Ovary (tissue), 3 donors: ENCODE measurements around the gene ANO7.

Source experiments
- EP300 ChIP-seq: sonication (generic); formaldehyde crosslinking; IDR thresholded peaks from one replicate; pipeline ENCODE4 v1.6.1; 2017; ENCODE audit warnings: antibody characterized with exemption
- POLR2A ChIP-seq: fragments of 450-650 bp; IDR thresholded peaks from one replicate; pipeline ENCODE4 v1.6.1; 2017; ENCODE audit warnings: antibody characterized with exemption, mild to moderate bottlenecking, moderate library complexity
- TF ChIP-seq, protein P1 (sequence below), 3 donors: fragments of 450-650 bp in 2 of 3; fragments of 200-600 bp in 1 of 3; IDR thresholded peaks; one replicate each; pipeline versions ENCODE4 v1.5.1 to v1.8.0; 2016 to 2022; ENCODE audit warnings: antibody characterized with exemption in 3 of 3, mild to moderate bottlenecking in 1 of 3
- donor health status: DM: no; HTN: no; CAD: no.

DNA sequence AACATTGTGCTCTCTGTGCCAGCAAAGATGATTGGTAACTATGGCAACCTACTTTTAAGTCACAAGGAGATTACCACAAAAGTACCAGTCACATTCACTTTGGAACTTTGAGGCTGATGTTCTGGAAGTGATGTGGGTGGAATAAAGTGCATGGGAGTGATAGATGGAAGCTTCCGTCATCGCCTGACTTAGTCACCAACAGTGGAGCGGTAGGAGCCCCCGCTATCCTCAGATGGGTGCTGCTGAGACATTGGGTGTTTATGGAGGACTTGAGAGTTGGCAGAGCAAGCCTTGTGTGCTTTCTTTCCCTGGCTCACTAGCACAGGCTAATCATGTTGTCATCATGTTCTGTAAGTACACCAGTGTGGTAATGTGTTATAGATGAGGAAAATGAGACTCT, 33.6 kb upstream of the ANO7 start:
- TF ChIP-seq, protein P1, sequence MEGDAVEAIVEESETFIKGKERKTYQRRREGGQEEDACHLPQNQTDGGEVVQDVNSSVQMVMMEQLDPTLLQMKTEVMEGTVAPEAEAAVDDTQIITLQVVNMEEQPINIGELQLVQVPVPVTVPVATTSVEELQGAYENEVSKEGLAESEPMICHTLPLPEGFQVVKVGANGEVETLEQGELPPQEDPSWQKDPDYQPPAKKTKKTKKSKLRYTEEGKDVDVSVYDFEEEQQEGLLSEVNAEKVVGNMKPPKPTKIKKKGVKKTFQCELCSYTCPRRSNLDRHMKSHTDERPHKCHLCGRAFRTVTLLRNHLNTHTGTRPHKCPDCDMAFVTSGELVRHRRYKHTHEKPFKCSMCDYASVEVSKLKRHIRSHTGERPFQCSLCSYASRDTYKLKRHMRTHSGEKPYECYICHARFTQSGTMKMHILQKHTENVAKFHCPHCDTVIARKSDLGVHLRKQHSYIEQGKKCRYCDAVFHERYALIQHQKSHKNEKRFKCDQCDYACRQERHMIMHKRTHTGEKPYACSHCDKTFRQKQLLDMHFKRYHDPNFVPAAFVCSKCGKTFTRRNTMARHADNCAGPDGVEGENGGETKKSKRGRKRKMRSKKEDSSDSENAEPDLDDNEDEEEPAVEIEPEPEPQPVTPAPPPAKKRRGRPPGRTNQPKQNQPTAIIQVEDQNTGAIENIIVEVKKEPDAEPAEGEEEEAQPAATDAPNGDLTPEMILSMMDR (IDR thresholded peaks at IDR 0.05) = no peak
- TF ChIP-seq POLR2A (no peak), EP300 (no peak)
